GM03348 (cell line): ENCODE results near the gene CDH13.
"Not testable (repeated sequence)": the region's sequence is repeated elsewhere in the genome, so short reads cannot be mapped to it uniquely, and the experiment has no call there.

Source experiments
- DNase-seq: peaks from one replicate; pipeline ENCODE4 v3.0.0; 2012; ENCODE audit warnings: low spot score

Gene CDH13

DNA sequence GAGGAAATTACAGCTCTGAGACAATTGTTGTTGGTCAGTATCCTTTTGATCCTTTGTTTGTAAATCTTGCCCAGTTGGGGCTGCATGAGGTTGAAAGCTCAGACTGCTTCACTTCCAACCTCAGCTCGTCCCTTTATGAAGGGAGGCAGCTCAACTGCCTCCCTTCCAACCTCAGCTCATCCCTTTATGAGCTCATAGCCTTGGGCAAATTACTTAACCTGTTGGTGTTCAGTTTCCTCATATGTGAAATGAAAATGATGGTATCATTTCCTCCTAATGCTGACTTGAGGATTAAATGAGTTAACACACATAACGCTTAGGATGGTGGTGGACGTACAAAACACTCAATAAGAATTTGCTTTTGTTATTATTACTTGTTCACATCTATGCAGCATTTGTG lies 265.1 kb downstream of the CDH13 start:
- DNase-seq: no peak

DNA sequence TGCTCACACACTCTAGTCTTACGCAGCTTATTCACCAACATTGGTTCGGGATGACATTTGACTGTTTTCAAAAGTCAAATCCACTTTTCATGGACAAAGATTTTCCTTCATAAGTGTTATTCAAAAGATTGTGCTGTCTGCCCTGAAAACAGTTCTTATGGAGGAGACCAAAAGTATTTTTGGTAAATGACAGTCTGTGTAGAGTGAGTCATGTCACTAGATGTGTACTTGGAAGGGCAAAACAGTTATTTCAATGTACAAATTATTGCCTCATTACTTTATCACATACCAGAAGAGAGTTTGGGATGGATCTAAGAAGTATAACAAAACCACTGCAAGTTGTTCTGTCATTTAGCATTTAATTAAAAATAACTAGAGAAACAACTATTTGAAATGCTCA lies 265.6 kb downstream of the CDH13 start:
- DNase-seq: peak; percentile 24

DNA sequence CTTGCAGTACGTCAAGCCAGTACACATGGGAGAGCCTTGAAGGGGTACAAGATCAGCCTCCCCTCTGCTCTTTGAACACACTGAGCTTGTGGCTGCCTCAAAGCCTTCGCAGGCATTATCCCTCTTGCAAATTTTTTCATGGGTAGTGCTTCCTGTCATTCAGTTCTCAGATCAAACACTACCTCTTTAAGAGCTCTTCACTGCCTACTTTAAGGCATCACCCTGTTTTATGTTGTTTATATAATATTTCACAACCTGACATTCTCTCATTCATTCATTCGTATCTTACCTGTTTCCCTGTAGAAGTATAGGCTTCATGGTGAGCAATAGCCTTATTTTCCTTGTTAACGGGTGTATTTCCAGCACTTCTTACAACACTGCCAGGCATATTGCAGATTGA lies 269.1 kb downstream of the CDH13 start:
- DNase-seq: no peak

DNA sequence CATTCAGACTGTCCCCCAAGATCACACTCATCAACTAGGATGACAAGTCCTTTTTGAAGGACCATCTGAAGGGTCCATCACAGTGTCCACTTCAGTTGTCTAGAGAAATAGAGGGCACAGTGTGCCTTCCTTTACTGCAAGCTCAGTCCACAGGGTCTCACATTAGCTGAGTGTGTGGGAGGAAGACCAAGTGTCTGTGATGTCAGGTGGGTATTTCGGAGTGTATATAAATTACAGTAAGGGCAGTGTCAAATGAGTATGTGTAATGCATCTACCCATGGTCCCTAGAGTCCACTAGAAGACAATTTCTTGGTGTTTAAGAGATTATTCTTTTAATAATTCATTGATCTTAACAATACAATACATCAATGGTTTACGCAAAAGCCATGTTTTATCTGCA lies 272.2 kb downstream of the CDH13 start:
- no peak for DNase-seq

DNA sequence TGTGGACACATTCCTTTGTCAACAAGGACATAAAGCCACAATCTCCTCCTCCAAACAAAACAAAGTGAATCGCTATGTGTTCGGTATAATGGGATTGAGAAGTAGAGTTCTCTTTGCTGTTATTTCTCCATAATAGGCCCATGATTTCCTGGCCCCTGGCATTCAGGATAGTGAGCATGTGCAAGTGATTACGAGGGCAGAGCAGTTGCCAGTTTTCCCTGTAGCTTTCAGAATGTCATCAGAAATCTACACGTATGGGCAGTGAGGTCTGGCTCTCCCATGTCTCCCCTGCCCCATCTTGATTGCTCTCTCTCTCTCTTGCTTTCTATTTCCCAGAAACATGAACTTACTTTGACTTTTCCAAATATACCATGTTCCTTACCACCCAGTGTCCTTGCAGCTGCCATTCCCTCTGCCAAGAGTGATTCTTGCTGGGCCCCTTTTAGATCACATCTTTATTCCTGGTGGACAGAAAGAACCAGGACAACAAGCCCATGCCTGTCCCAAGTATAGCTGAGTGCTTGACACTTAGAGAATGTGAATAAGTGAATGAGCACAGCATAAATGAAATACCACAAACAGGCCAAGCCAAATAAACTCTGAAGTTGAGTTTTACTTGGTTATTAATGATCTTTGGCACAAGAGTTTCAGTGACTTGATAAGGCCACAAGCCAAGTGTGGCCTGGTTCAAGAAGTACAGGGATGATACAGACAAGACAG lies 273.1 kb downstream of the CDH13 start:
- DNase-seq: no peak

DNA sequence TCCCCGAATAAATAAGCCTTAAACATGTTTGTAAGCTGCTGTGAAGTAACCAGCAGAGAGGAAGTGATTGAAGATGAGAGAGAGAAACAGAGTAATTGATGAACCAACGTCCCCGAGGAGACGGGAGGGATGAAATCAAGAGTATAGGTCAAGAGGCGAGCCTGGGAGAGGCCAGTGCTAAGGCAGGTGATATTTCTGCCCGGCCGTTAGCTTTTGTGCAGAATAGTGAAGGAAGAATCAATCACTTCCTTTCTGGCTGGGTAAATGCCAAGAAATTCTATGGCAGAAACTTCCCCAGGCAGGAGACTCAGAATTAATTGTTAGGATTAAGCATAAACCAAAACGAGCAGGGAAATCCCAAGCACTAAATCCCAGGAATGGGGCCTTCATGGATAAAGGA lies 273.8 kb downstream of the CDH13 start:
- no peak for DNase-seq

DNA sequence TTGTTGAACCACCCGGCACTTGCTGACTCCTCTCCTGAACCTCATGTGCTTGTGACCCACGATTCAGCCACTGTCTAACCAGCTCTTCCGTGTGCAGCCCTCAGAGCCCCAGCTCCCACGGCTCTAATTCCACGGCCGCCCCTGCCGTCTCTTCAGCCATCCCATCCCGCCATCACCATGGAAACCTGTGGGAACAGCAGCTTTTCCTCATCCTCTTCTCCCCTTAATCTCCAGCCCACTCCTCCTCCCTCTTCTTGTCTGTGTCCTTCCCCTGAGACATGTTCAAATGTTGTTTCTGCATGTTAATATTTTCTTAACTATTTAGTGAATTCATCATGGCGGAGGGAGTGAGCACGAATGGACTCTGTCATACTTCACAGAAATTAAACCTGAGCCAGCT lies 285.2 kb downstream of the CDH13 start:
- no peak for DNase-seq

DNA sequence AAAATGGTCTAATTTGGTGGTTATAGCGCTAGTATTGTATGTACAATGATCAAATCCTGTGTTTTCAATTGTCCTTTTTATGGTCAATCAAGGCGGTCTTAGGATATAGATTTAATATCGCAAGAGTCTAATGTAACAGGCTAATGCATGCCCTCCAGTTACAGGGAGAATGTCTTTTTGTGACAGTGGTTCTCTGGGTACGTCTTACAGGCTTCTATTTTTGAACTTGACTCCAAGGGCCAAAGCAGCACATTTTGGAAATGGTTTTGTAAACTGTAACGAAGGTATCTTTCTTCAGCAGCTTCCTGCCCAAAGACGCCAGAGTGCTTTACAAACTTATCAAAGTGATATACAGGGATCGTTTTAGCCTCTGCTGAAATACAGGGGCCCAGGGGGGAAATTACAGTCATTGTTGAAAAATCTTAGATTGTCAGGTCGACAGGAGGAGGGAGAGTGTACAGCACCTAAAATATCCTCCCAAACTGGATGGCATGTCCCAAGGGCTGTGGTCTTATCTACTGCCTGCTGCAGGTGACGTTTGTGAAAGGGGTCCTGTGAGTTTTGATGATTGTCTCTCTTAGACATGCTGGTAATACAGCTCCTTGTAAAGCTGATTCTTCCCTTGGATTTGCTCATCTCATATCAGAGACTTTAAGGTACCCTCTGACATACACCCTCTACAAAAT lies 288.5 kb downstream of the CDH13 start:
- no peak for DNase-seq

DNA sequence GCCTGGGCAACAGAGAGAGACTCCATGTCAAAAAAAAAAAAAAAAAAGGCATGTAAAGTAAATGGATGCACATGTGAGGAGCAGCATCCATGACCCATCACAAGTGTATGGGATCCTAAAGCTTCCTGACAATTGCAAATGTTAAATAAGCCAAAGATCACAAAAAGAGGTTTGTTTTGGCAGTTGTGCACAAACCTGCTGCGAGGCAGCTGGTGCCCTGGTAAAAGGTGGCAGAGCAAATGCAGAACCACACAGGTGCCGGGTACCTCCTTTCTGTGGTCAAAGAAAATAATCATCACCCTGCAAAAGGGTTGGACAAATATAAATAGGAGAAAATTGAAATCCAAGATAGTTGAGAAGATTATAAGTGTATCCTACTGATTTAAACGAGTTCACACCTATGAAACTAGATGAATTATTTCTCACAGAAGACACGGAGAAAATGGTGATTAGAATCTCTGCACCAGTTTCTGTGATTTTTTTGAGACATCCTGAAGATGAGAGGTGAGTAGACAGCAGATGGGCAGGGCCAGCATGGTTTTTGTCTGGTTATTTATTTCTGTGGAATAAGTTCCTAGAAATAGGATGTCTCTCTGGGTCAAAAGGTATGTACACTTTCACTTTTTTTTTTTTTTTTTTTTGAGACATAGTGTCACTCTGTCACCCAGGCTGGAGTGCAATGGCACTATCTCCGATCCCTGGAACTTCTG lies 291.3 kb downstream of the CDH13 start:
- DNase-seq: no peak

DNA sequence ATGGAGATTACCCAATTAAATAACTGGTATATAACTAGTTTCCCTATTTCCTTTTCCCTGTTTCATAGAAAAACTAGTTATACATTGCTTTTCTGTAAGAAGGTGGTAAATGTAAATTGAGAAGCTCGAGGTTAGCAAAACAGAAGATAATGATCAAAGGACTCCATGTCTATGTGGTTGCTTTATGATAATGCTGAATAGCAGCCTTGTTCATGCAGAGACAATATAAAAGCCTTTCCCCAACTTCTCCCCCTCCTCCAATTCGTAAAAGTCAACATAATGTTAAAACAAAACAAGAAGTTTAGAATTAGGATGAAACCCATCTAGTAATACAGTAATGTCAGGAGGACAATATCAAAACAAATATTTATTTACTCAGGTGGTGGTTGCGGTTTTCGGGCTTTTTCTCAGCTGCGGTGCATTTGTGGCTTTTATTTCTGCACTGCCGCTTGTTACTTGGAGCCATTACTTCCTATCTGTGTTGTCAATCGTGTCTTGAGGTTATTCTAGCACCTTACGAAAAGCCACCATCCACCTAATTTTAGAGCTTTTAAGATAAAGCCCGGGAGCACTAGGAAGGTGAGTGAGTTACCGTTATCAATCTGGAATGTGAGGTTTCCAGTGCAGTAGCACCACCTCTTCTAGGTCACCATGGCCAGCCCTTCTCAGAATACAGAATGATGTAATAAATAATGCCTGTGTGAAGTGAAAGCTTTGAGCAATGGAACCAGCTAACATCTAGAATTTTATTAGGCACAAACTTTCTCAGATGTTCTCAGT lies 297.5 kb downstream of the CDH13 start:
- no peak for DNase-seq

DNA sequence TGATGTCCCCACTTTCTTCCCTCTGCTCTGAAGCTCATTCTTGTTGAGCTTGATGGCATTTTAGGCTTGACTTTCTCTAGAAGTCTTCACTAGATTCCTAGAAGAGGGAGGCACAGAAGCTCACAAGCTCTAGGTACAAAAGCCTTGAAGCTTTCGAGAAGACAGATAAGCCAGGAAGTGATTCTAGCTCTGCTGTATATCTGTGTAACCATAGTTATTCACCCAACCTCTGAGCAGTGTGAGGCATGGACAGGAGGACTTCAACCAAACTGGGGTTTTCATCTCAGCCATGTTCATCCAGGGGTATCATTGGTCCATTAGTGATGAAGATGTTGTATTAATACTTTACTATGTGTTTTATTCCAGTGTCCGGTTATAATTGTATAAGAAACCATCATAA lies 299.7 kb downstream of the CDH13 start:
- DNase-seq: no peak

DNA sequence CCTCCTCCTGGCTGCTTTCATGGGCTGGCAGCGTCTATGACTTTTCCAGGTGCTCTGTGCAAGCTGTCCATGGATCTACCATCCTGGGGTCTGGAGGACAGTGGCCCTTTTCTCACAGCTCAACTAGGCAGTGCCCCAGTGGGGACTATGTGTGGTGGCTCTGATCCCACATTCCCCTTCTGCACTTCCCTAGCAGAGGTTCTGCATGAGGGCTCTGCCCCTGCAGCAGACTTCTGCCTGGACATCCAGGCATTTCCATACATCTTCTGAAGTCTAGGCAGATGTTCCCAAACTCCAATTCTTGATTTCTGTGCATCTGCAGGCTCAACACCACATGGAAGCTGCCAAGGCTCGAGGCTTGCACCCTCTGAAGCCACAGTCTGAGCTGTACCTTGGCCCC lies 307.2 kb downstream of the CDH13 start:
- not testable (repeated sequence) for DNase-seq

DNA sequence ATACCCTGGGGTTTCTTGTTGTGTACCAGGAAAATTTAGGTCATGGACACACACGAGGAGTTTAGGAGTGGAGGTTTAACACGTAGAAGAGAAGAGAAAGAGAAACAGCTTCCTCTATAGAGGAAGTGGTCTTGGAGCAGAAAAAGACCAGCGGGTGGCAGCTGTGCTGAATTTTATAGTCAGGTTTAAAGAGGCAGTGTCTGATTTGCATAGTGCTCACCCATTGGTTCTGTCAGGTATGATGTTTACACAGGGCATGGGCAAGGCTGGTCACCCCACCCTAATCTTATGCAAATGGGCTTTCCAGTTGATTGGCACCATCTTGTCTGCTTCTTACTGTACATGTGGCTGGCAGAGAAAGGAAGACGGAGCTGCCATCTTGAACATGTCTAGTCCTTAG lies 309.0 kb downstream of the CDH13 start:
- DNase-seq: no peak

DNA sequence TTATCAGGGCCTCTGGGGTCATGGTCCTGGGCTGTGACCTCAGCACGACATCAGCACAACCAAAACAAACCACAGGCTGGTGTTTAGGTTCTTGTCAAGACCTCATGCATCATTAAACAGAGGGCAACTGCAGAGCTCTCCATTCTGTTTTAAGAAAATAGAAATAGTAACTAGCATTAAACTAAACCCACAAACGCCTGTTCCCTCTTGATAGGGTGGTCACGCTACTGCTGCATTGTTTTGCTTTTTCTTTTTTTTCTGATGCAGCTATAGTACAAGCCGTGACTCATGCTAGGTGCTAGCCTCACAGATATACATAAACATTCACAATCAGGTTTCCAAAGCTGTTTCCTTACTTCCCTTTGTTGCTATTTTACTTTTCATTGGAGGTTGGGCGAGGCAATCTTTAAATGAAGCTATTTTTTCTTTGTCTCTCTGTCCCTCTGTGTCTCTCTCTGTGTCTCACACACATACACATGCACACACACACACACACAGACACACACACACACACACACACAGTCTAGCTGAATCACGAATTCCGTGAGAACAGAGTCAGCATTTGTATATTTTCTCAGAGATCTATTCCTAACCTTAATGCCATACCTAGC lies 310.3 kb downstream of the CDH13 start:
- no peak for DNase-seq

DNA sequence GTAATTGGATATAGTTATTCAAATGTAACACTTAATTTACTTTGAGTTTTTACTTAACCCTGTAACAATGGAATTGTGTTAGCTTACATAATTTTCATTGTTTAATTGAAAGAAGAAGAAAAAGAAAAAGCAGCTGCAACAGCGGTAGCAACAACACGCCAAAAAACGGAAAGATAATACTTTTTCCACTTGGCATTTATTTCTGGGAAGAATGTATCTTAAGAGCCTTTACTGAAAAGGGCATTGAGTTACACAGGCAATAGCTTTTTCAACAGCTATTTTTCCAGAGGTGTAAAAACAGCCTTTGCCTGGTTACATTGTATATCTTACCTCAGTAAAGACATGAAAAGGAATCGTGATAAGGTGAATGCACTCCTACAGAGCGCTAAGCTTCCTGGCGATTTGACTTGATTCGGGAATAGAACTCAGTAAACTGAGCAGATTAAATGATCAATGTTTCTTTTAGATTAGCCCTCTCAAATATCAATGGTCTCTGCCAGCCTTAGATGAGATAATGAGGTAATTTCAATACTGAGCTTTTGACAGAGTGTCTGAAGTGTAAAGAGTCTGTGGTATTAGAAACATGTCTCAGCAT lies 311.3 kb downstream of the CDH13 start:
- no peak for DNase-seq

DNA sequence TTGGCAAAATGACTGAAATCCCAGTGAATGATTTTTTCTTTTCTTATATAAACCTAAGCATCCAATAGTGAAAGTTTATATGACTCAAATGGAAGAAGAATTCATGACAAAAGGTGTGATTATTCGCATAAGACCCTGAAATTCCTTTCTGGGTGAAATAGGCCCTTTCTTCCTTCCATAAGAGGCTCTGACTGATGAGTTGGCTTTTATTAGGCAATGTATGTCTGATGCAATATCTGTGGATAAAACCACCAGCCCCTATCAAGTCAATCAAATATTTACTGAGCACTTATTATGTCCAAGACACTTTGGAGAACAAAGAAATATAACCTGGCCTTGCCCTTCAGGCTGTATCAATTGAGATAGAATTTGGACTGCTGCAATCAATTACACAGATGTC lies 316.6 kb downstream of the CDH13 start:
- no peak for DNase-seq

DNA sequence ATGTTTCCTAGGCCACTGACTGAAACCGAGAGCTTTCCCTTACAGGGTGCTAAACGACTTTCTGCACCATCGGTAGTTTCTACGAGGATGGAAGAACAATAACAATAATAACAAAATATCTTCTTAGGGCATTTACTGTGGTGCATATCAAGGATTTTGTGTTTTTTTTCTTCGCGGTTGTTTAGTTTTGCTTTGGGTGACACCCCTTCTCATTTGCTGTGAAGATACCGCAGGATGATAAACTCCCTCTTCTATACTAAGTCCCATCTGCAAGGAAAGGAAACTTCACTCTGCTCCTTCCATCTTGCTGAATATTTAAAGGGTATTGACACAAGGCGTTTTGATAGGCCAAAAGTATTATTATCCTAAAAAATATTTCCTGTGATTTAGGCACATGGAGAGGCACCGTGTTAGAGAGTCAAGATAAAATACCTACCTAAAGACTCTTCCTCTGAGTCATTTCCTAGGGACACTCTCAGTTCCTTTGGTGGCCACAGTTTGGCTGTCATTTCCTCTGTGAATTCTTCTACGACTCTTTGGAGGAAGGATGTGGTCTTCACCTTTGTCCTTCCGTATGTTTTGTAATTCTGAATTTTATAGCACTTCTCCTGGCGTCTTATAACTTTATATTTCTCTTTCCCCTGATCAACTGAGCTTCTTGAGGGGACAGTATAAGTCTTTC lies 318.8 kb downstream of the CDH13 start:
- DNase-seq: no peak

DNA sequence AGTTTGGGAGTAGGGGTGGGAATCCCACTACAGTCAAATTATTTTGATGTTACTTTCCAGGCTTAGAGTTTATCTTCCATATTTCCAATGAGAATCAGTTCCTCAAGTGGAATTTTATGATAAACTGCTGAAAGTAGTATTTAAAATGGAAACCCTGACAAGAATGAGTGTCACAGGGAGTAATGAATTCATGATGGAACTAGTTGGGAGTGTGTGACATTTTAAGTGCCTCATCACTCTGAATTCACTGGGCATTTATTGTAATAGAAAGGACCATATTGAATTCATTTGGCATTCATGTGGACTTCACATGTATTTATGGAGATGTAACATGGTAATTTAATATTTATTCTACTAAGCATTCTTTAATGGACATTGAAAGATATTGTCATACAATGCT lies 320.9 kb downstream of the CDH13 start:
- DNase-seq: no peak

DNA sequence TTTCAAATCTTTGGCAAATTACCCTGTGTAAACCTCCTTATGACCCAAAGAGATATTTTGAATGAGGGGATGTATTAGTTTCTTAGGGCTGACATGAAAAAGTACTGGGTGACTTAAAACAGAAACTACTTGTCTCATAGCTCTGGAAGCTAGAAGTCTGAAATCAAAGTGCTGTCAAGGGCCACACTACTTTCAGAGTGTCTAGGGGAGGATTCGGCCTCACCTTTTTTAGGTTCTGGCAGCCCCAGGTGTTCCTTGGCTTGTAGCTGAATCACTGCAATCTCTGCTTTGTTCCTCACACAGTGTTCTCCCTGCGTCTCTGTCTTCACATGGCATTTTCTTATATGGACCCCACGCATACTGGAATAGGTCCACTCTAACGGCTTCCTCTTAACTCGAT lies 322.2 kb downstream of the CDH13 start:
- DNase-seq: no peak

DNA sequence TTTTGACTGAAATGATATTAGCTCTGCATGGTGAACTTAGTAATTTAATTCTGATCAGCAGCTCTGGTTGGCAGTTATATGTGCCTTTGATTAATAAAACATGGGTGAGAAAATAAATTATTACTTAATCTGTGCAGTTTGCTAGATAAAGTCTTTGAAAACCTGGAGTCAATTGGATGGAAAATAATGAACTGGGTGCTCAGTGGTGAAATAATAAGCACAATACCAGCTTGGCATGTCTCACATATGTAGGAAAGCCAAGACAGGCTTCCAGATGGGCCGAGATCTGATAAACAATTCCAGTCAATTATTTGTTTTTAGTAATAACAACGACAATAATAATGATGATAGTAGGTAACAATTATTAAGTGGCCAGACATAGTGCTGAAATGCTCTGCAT lies 326.7 kb downstream of the CDH13 start:
- no peak for DNase-seq
